Bronchial epithelial cell (primary cell): ENCODE results near the gene C13orf46. TPM values are rescaled to one million over a fixed set of nuclear protein-coding genes. Genes with fewer than 3 reads are reported as not detected.

Experiments
- DNase-seq: peaks from one replicate; pipeline ENCODE4 v3.0.0-alpha.2; 2010; ENCODE audit warnings: low read depth
- FAIRE-seq: peaks from 2 replicates; lab custom pipeline; 2011; peaks lifted over from hg19 to GRCh38; lab: Jason Lieb, UNC
- H3K27me3 ChIP-seq: 2 replicates; pipeline ENCODE4 v1.5.1; 2011; ENCODE audit warnings: low read length; ENCODE audit not compliant: control insufficient read depth, insufficient read depth
- H3K36me3 ChIP-seq: 2 replicates; pipeline ENCODE4 v1.5.1; 2011; ENCODE audit warnings: low read length; ENCODE audit not compliant: control insufficient read depth, insufficient read depth
- H3K4me3 ChIP-seq: 2 replicates; pipeline ENCODE4 v1.5.1; 2011; ENCODE audit warnings: mild to moderate bottlenecking, low read depth, low read length, control low read depth
- CTCF ChIP-seq: IDR thresholded peaks from 2 replicates; pipeline ENCODE4 v1.5.1; 2011; ENCODE audit warnings: mild to moderate bottlenecking, moderate library complexity, low read length, control low read depth, inconsistent platforms; ENCODE audit not compliant: insufficient read depth, severe bottlenecking
- total RNA-seq: library from RNA; depleted of rRNA; stranded (reverse); fragments of >200 nt; gene quantifications from 2 replicates; pipeline ENCODE4 v1.2.1, GENCODE V29; 2014

Gene C13orf46
- total RNA-seq, 1 donor from 2014 or later: not detected

GRCh38 chr13:113967206-113967720, 6.6 kb downstream of the C13orf46 start:
- H3K36me3 ChIP-seq: no peaks in the 10 kb centered on the region
- no peak for TF ChIP-seq CTCF
- no peak for FAIRE-seq
- peaks cover 4% of the 10 kb centered on the region for H3K27me3 ChIP-seq
- no peak overlapping the region for H3K4me3 ChIP-seq
- DNase-seq: no peak

GRCh38 chr13:113965968-113966884, 7.7 kb downstream of the C13orf46 start:
- Histone ChIP-seq H3K4me3 (no peak overlapping the region), H3K27me3 (peaks cover 4% of the 10 kb centered on the region), H3K36me3 (no peaks in the 10 kb centered on the region)
- no peak for TF ChIP-seq CTCF
- FAIRE-seq: no peak
- DNase-seq: no peak

- no peak for TF ChIP-seq CTCF
- Histone ChIP-seq H3K27me3 (peaks cover 4% of the 10 kb centered on the region), H3K4me3 (no peak overlapping the region), H3K36me3 (no peaks in the 10 kb centered on the region)
- DNase-seq: no peak
- FAIRE-seq: no peak
Measured at GRCh38 chr13:113965383-113965874, 8.4 kb downstream of the C13orf46 start.

- Histone ChIP-seq H3K27me3 (peaks cover 4% of the 10 kb centered on the region), H3K4me3 (no peak overlapping the region), H3K36me3 (no peaks in the 10 kb centered on the region)
- FAIRE-seq: no peak
- no peak for TF ChIP-seq CTCF
- DNase-seq: no peak
Measured at GRCh38 chr13:113964251-113964995, 9.5 kb downstream of the C13orf46 start.

GRCh38 chr13:113963376-113963775, 10.5 kb downstream of the C13orf46 start:
- Histone ChIP-seq H3K4me3 (no peak overlapping the region), H3K27me3 (peaks cover 4% of the 10 kb centered on the region), H3K36me3 (no peaks in the 10 kb centered on the region)
- FAIRE-seq (no peak), DNase-seq (no peak)
- TF ChIP-seq CTCF: no peak
